ENCODE measurements around the gene AP3S2.

Gene AP3S2

GRCh38 chr15:89928421-89928820 is 34.6 kb upstream of the AP3S2 start:
- H3K27ac ChIP-seq = peak overlapping the region; percentile 83

GRCh38 chr15:89926158-89926557 is 32.4 kb upstream of the AP3S2 start:
- TF ChIP-seq CTCF (conservative IDR thresholded peaks at IDR 0.05) = no peak
- peak overlapping the region; percentile 83 for H3K27ac ChIP-seq

More at GRCh38 chr15:89928421-89928820, 34.6 kb upstream of the AP3S2 start:
- TF ChIP-seq CTCF (conservative IDR thresholded peaks at IDR 0.05) = no peak

- no peak overlapping the region; the same call in 1 of the 2 replicates for H3K27ac ChIP-seq
- TF ChIP-seq CTCF (conservative IDR thresholded peaks at IDR 0.05) = no peak
These were observed 23.8 kb upstream of the AP3S2 start for GRCh38 chr15:89917442-89918101.

GRCh38 chr15:89916660-89917059 is 22.9 kb upstream of the AP3S2 start:
- H3K27ac ChIP-seq = no peak overlapping the region; the same call in 1 of the 2 replicates
- no peak for TF ChIP-seq CTCF (conservative IDR thresholded peaks at IDR 0.05)

- TF ChIP-seq CTCF (conservative IDR thresholded peaks at IDR 0.05) = no peak
- peak within 1 kb of the TSS; percentile 98 for H3K27ac ChIP-seq
These were observed 19.0 kb upstream of the AP3S2 start, which contains the start of gene ARPIN for GRCh38 chr15:89912674-89913396. TSS of gene ARPIN (minus strand) at chr15:89912952. CDS start at chr15:89912835, 117 bp downstream.

GRCh38 chr15:89912145-89912673 is 18.4 kb upstream of the AP3S2 start:
- TF ChIP-seq CTCF (conservative IDR thresholded peaks at IDR 0.05) = no peak
- peak overlapping the region; percentile 98 for H3K27ac ChIP-seq

- no peak for TF ChIP-seq CTCF (conservative IDR thresholded peaks at IDR 0.05)
- H3K27ac ChIP-seq = peak overlapping the region; percentile 98
These were observed 17.3 kb upstream of the AP3S2 start for GRCh38 chr15:89910891-89911626.

Measured in VCaP (cell line).